Left ventricle myocardium inferior (tissue), 1 donor: ENCODE data around the gene PSMB7. TPM values are rescaled to one million over a fixed set of nuclear protein-coding genes. Genes with fewer than 3 reads are reported as not detected.

Experiments used
- DNase-seq: peaks from one replicate; pipeline ENCODE4 v3.0.0-alpha.2; 2020
- H3K27ac ChIP-seq: fragments of 200-600 bp; replicated peaks from 2 replicates; pipeline ENCODE4 v1.8.0; 2021
- H3K27me3 ChIP-seq: fragments of 200-600 bp; 2 replicates; pipeline ENCODE4 v1.8.0; 2021; ENCODE audit warnings: low read depth
- H3K36me3 ChIP-seq: fragments of 200-600 bp; 2 replicates; pipeline ENCODE4 v1.8.0; 2021
- H3K4me1 ChIP-seq: fragments of 200-600 bp; 2 replicates; pipeline ENCODE4 v1.8.0; 2021
- H3K4me3 ChIP-seq: fragments of 200-600 bp; 2 replicates; pipeline ENCODE4 v1.8.0; 2021; ENCODE audit warnings: mild to moderate bottlenecking, moderate library complexity
- H3K9me3 ChIP-seq: fragments of 200-600 bp; replicated peaks from 2 replicates; pipeline ENCODE4 v1.8.0; 2021
- CTCF ChIP-seq: fragments of 200-600 bp; IDR thresholded peaks from 2 replicates; pipeline ENCODE4 v1.8.0; 2021; ENCODE audit warnings: antibody characterized with exemption, mild to moderate bottlenecking, borderline replicate concordance
- intact Hi-C: fragments of 100-400 bp; cut with micrococcal nuclease; formaldehyde crosslinking; loops from one replicate; pipeline ENCODE4 v1.11.0; 2022
- total RNA-seq: library from RNA; stranded (reverse); fragmentation: NEBNext Ultra II Directional; extraction: Animal tissue kit (Norgen Biotek cat#: 25700); gene quantifications from one replicate; pipeline ENCODE4 v1.2.1, GENCODE V29; 2021
- donor health status: DM: no; HTN: yes; CAD: no; lungs with severe emphysema.

PSMB7 gene
- total RNA-seq, 1 donor from 2014 or later, result 159 TPM

- H3K9me3 ChIP-seq, result no peaks in the 10 kb centered on the region
- H3K27me3 ChIP-seq, result no peaks in the 10 kb centered on the region
- H3K36me3 ChIP-seq, result peaks cover 65% of the 10 kb centered on the region
- intact Hi-C loops, result no loop called here
- no peak for DNase-seq
- H3K4me3 ChIP-seq, result no peak overlapping the region
- TF ChIP-seq CTCF, result no peak
- H3K4me1 ChIP-seq, result peaks cover 27% of the 10 kb centered on the region
- H3K27ac ChIP-seq, result no peak overlapping the region
These were observed 61.4 kb downstream of the PSMB7 start for GRCh38 chr9:124353811-124354274.

GRCh38 chr9:124353166-124353768 is 62.0 kb downstream of the PSMB7 start:
- no peak overlapping the region for H3K27ac ChIP-seq
- H3K4me1 ChIP-seq, result peaks cover 21% of the 10 kb centered on the region
- DNase-seq, result no peak
- H3K9me3 ChIP-seq, result no peaks in the 10 kb centered on the region
- no peak for TF ChIP-seq CTCF
- peaks cover 68% of the 10 kb centered on the region for H3K36me3 ChIP-seq
- intact Hi-C loops, result no loop called here
- no peak overlapping the region for H3K4me3 ChIP-seq
- H3K27me3 ChIP-seq, result no peaks in the 10 kb centered on the region

GRCh38 chr9:124352616-124353015 is 62.6 kb downstream of the PSMB7 start:
- Histone ChIP-seq H3K9me3 (no peaks in the 10 kb centered on the region), H3K36me3 (peaks cover 74% of the 10 kb centered on the region), H3K4me1 (peaks cover 16% of the 10 kb centered on the region), H3K27me3 (no peaks in the 10 kb centered on the region), H3K4me3 (no peak overlapping the region), H3K27ac (no peak overlapping the region)
- intact Hi-C loops, result no loop called here
- no peak for TF ChIP-seq CTCF
- DNase-seq, result no peak

- peaks cover 82% of the 10 kb centered on the region for H3K36me3 ChIP-seq
- H3K4me3 ChIP-seq, result no peak overlapping the region
- no peaks in the 10 kb centered on the region for H3K9me3 ChIP-seq
- TF ChIP-seq CTCF, result no peak
- no peak overlapping the region for H3K27ac ChIP-seq
- H3K4me1 ChIP-seq, result peaks cover 16% of the 10 kb centered on the region
- intact Hi-C loops, result no loop called here
- no peak for DNase-seq
- no peaks in the 10 kb centered on the region for H3K27me3 ChIP-seq
These were observed 63.4 kb downstream of the PSMB7 start for GRCh38 chr9:124351672-124352468.

GRCh38 chr9:124350494-124351263 is 64.6 kb downstream of the PSMB7 start:
- Histone ChIP-seq H3K27ac (no peak overlapping the region), H3K9me3 (no peaks in the 10 kb centered on the region), H3K36me3 (peaks cover 88% of the 10 kb centered on the region), H3K4me3 (no peak overlapping the region), H3K4me1 (peaks cover 12% of the 10 kb centered on the region), H3K27me3 (no peaks in the 10 kb centered on the region)
- no peak for TF ChIP-seq CTCF
- no peak for DNase-seq
- intact Hi-C loops, result no loop called here
